SK-N-MC (cell line): ENCODE results near the gene SCRN3.

Experiments
- EZH2 ChIP-seq: fragments of 200-600 bp; sonication (generic); IDR thresholded peaks from one replicate; pipeline ENCODE4 v1.6.1; 2017; ENCODE audit warnings: antibody characterized with exemption
- FOXP2 ChIP-seq: optimal IDR thresholded peaks from 2 replicates; pipeline ENCODE3; 2011; ENCODE audit warnings: mild to moderate bottlenecking, moderate library complexity; ENCODE audit not compliant: insufficient read depth; ENCODE audit errors: extremely low read length, control extremely low read depth
- POLR2AphosphoS5 ChIP-seq: IDR thresholded peaks from 2 replicates; pipeline ENCODE4 v1.6.1; 2012; ENCODE audit warnings: mild to moderate bottlenecking, low read depth, low read length, borderline replicate concordance

DNA sequence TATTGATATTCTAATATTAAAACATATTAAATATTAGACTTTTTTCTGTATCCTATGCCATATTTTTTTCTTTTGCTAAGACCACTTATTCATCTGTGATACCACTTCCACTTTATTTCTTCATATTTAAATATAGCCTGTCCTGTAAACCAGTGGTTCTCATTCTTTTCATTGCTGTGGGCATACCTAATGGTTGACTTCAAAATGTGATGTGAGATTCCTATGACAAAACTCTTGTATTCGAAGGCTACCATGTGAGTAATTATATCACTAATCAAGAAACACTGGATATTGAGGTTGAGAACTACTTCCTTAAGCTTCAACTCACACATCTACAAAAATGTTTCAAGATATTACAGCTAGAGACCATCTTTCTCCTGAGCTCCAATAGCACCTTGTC lies 3.6 kb downstream of the SCRN3 start:
- TF ChIP-seq EZH2 (no peak), POLR2AphosphoS5 (no peak), FOXP2 (no peak)
